ENCODE measurements around the gene ZNF804A.

DNA sequence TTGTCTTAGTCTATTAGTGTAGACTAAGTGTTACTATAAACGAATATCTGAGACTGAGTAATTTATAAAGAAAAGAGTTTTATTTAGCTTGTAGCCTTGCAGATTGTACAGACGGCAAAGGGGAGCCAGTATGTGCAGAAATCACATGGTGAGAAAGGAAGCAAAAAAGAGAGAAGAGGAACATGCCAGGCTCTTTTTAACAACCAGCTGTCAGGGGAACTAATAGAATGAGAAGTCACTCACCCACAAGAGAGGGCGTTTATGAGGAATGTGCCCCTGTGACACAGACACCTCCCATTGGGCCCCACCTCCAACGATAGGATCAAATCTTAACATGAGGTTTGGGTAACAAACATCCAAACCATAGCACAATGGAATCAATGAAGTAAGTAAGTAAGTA, 20.6 kb upstream of the ZNF804A start:
- TF ChIP-seq EZH2phosphoT487 (IDR thresholded peaks at IDR 0.05; ENCODE audit: insufficient read depth, low read depth): no peak
- no peak for TF ChIP-seq EZH2 (IDR thresholded peaks at IDR 0.05; ENCODE audit: insufficient read depth, poor library complexity, severe bottlenecking)

Data from GM23248 (cell line).